ENCODE data around the gene PROZ. TPM values are rescaled to one million over a fixed set of nuclear protein-coding genes. Genes with fewer than 3 reads are reported as not detected.

The PROZ gene
- total and polyA plus RNA-seq, 12 donors, result 0.03 to 0.20 TPM; not detected in 10

DNA sequence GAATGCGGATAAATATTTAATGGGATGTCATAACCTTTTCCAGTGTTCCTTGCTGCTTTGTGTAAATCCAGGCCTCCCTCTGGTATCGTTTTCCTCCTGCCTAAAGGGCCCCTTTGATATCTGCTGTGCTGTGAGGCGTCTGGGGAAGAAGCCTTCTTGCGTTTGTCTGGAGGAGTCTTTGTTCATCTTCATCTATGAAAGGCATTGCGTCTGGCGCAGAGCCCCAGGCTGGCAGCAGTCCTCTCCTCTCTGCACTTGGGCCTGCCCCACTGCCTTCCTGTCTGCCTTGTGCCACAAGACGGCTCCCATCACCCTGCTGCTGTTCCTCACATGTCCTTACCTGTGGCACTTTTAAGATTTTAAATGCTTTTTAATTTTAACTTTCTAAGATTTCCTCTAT, 9.8 kb downstream of the PROZ start:
- TF ChIP-seq CTCF (IDR thresholded peaks at IDR 0.05), result no peak
- DNase-seq (no peak), ATAC-seq (no peak)
- intact Hi-C loops (cut with DNase I), result no loop called here
- H3K27ac ChIP-seq, result no peak overlapping the region
- H3K27me3 ChIP-seq, result peaks cover 0 to 5% (median under 1%) of the 10 kb centered on the region in 7 donors
- peaks cover 0 to 17% (median 0%) of the 10 kb centered on the region in 9 donors for H3K4me1 ChIP-seq
- H3K36me3 ChIP-seq, result peaks cover 0 to 39% (median 5%) of the 10 kb centered on the region in 9 donors
- WGBS, 2 donors, result 83 to 87% methylated on average over 7 of the region's 7 CpGs
- H3K9me3 ChIP-seq, result peaks cover 0 to 5% (median 0%) of the 10 kb centered on the region in 11 donors
- H3K4me3 ChIP-seq, result no peak overlapping the region

DNA sequence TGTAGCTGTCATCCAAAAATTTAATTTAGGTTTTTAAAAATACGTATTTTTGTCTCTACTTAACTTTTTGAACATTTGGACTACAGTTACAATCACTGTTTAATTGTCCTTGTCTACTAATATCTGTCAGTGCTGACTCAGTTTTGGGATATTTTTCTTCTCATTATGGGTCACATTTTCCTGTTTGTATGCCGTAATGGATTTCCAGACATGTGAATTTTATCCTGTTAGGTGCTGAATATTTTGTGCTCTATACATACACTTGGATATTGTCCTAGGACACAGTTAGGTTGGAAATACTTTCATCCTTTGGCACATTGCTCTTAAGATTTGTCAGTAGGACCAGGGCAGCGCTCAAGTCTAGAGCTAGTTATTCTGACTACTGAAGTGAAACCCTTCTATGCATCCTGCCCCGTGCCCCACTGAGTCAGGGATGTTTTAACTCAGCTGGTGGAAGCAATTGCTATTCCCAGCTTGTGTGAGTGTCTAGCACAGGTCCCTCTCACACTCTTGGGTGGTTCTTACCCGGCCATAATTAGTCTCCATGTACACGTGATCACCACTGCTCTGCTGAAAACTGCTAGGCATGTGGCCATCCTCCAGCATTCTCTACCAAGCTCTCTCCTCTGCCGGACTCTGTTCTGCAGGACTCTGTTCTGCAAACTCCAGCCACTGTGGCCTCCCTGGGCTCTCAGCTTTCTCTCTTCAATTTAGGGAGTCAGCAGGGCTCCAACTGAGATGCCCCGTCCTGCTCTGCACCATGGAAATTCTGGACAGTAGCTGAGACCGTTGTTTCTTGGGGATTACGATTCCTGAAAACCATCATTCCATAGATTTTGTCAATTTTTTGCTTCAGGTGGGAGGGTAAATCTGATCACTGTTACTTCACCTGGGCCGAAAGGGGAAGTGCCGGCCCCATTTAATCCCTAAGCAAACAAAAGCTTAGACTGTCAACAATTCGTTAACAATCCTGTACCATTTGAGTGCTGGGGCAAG, 11.1 kb downstream of the PROZ start:
- Histone ChIP-seq H3K27ac (peak overlapping the region in 6 of 10 donors; percentile 22 to 59 (median 48)), H3K4me1 (peaks cover 0 to 17% (median 0%) of the 10 kb centered on the region in 9 donors), H3K27me3 (no peaks in the 10 kb centered on the region), H3K36me3 (peaks cover 0 to 44% (median 10%) of the 10 kb centered on the region in 9 donors), H3K9me3 (peaks cover 0 to 5% (median 0%) of the 10 kb centered on the region in 11 donors), H3K4me3 (no peak overlapping the region)
- intact Hi-C loops (cut with DNase I), result no loop called here
- TF ChIP-seq CTCF (IDR thresholded peaks at IDR 0.05), result no peak
- WGBS, 2 donors, result 69 to 82% methylated on average over 13 of the region's 13 CpGs
- peak; percentile 79 to 98 (median 90) for ATAC-seq
- peak in 1 of 2 donors; percentile 62 for DNase-seq

GRCh38 chr13:113170511-113170910, 12.1 kb downstream of the PROZ start:
- peak overlapping the region in 1 of 10 donors; percentile 59 for H3K27ac ChIP-seq
- H3K9me3 ChIP-seq, result peaks cover 0 to 5% (median 0%) of the 10 kb centered on the region in 11 donors
- TF ChIP-seq CTCF (IDR thresholded peaks at IDR 0.05), result no peak
- intact Hi-C loops (cut with DNase I), result no loop called here
- DNase-seq (no peak), ATAC-seq (no peak)
- WGBS, 2 donors, result 60 to 67% methylated on average over 5 of the region's 5 CpGs
- H3K4me3 ChIP-seq, result no peak overlapping the region
- H3K27me3 ChIP-seq, result no peaks in the 10 kb centered on the region
- peaks cover 0 to 17% (median 0%) of the 10 kb centered on the region in 9 donors for H3K4me1 ChIP-seq
- peaks cover 0 to 53% (median 18%) of the 10 kb centered on the region in 9 donors for H3K36me3 ChIP-seq

- Histone ChIP-seq H3K27ac (no peak overlapping the region), H3K4me3 (no peak overlapping the region), H3K27me3 (no peaks in the 10 kb centered on the region), H3K9me3 (peaks cover 0 to 5% (median 0%) of the 10 kb centered on the region in 11 donors), H3K4me1 (peaks cover 0 to 17% (median 0%) of the 10 kb centered on the region in 9 donors), H3K36me3 (peaks cover 0 to 63% (median 25%) of the 10 kb centered on the region in 9 donors)
- ATAC-seq, result peak in 1 of 8 donors; percentile 10
- no peak for TF ChIP-seq CTCF (IDR thresholded peaks at IDR 0.05)
- 91 to 93% methylated on average over 34 of the region's 34 CpGs for WGBS, 2 donors
- intact Hi-C loops (cut with DNase I), result no loop called here
- no peak for DNase-seq
Observed at GRCh38 chr13:113171250-113172125, 13.0 kb downstream of the PROZ start.
